Stimulated activated CD8-positive, alpha-beta memory T cell treated with anti-CD3 and anti-CD28 coated beads, Interleukin-12 subunit alpha, Interleukin-12 subunit beta, amount 100 ng/mL, for 4 hours (primary cell): ENCODE data around the gene KDM4C.
"Not testable (repeated sequence)": the region's sequence is repeated elsewhere in the genome, so short reads cannot be mapped to it uniquely, and the experiment has no call there.

Experiments used
- DNase-seq: peaks from one replicate; pipeline ENCODE4 v3.0.0-alpha.2; 2020; ENCODE audit warnings: low read depth

KDM4C gene

GRCh38 chr9:6936103-6936502 lies 178.3 kb downstream of the KDM4C start:
- no peak for DNase-seq

- DNase-seq = no peak
These were observed 179.4 kb downstream of the KDM4C start for GRCh38 chr9:6937209-6937608.

GRCh38 chr9:6938447-6938846 lies 180.7 kb downstream of the KDM4C start:
- no peak for DNase-seq

GRCh38 chr9:6938873-6939272 lies 181.1 kb downstream of the KDM4C start:
- no peak for DNase-seq

- no peak for DNase-seq
These were observed 183.7 kb downstream of the KDM4C start for GRCh38 chr9:6941501-6941900.

GRCh38 chr9:6942406-6942805 lies 184.6 kb downstream of the KDM4C start:
- DNase-seq = no peak

- no peak for DNase-seq
These were observed 185.5 kb downstream of the KDM4C start for GRCh38 chr9:6943293-6943692.

GRCh38 chr9:6944093-6944551 lies 186.3 kb downstream of the KDM4C start:
- DNase-seq = no peak

- no peak for DNase-seq
These were observed 187.1 kb downstream of the KDM4C start for GRCh38 chr9:6944896-6945295.

- DNase-seq = no peak
These were observed 188.0 kb downstream of the KDM4C start for GRCh38 chr9:6945816-6946215.

GRCh38 chr9:6946583-6947166 lies 188.9 kb downstream of the KDM4C start:
- DNase-seq = no peak

- DNase-seq = not testable (repeated sequence)
These were observed 191.1 kb downstream of the KDM4C start for GRCh38 chr9:6948921-6949320.

GRCh38 chr9:6955251-6955921 lies 197.6 kb downstream of the KDM4C start:
- DNase-seq = no peak

- DNase-seq = no peak
These were observed 199.1 kb downstream of the KDM4C start for GRCh38 chr9:6956879-6957278.

GRCh38 chr9:6959270-6960000 lies 201.7 kb downstream of the KDM4C start:
- DNase-seq = no peak

- DNase-seq = no peak
These were observed 203.0 kb downstream of the KDM4C start for GRCh38 chr9:6960777-6961176.

- DNase-seq = no peak
These were observed 204.2 kb downstream of the KDM4C start for GRCh38 chr9:6961845-6962522.

- DNase-seq = no peak
These were observed 207.8 kb downstream of the KDM4C start for GRCh38 chr9:6965566-6965965.

GRCh38 chr9:6968271-6968670 lies 210.5 kb downstream of the KDM4C start:
- DNase-seq = no peak

GRCh38 chr9:6969805-6970204 lies 212.0 kb downstream of the KDM4C start:
- no peak for DNase-seq

GRCh38 chr9:6973089-6973488 lies 215.3 kb downstream of the KDM4C start:
- DNase-seq = no peak

GRCh38 chr9:6973762-6974161 lies 216.0 kb downstream of the KDM4C start:
- DNase-seq = no peak

- no peak for DNase-seq
These were observed 217.4 kb downstream of the KDM4C start for GRCh38 chr9:6975198-6975597.
